IMR-90 (cell line): ENCODE measurements around the gene CLDN2. TPM values are rescaled to one million over a fixed set of nuclear protein-coding genes. Genes with fewer than 3 reads are reported as not detected.

ENCODE experiments used
- ATAC-seq: fragments of 200-7000 bp; cut with Tn5 transposase; 2 replicates; pipeline ENCODE4 v1.9.1; 2020; ENCODE audit warnings: low read depth, mild to moderate bottlenecking, moderate library complexity
- BruUV-seq: library from RNA; stranded (reverse); fragments of 400-500 nt; replicated peaks from 2 replicates; lab custom pipeline; 2021; lab: Mats Ljungman, UMichigan
- CTCF ChIA-PET: fragments of 300-600 bp; formaldehyde crosslinking; extraction: SDS; loops from one replicate; lab custom pipeline; 2021; ENCODE audit warnings: antibody characterized with exemption; lab: Yijun Ruan, JAX
- POLR2A ChIA-PET: fragments of 300-600 bp; sonication (Branson Sonifier 250); formaldehyde crosslinking; loops from one replicate; lab custom pipeline; 2022; ENCODE audit warnings: antibody characterized with exemption; ENCODE audit not compliant: unreplicated experiment; lab: Charles Lee
- DNase-seq: peaks from one replicate; pipeline ENCODE4 v3.0.0; 2013
- H2AFZ ChIP-seq: replicated peaks from 2 replicates; pipeline ENCODE3; 2013; ENCODE audit warnings: low read length, mild to moderate bottlenecking; ENCODE audit not compliant: poor library complexity
- H2AK5ac ChIP-seq: 2 replicates; pipeline ENCODE4 v1.6.1; 2013; ENCODE audit warnings: low read depth, low read length, inconsistent platforms
- H2AK9ac ChIP-seq: replicated peaks from 2 replicates; pipeline ENCODE3; 2013; ENCODE audit warnings: mild to moderate bottlenecking, low read depth, low read length, moderate library complexity; ENCODE audit not compliant: poor library complexity
- H2BK120ac ChIP-seq: 2 replicates; pipeline ENCODE4 v1.6.1; 2013; ENCODE audit warnings: low read depth, low read length, inconsistent platforms
- H2BK15ac ChIP-seq: 3 replicates; pipeline ENCODE4 v1.6.1; 2013; ENCODE audit warnings: low read depth, low read length, inconsistent platforms
- H2BK20ac ChIP-seq: 2 replicates; pipeline ENCODE4 v1.6.1; 2013; ENCODE audit warnings: low read depth, mild to moderate bottlenecking, inconsistent platforms, low read length, moderate library complexity
- H2BK5ac ChIP-seq: 2 replicates; pipeline ENCODE4 v1.6.1; 2013; ENCODE audit warnings: mild to moderate bottlenecking, low read depth, low read length, inconsistent platforms; ENCODE audit not compliant: poor library complexity, severe bottlenecking
- H3K14ac ChIP-seq: replicated peaks from 2 replicates; pipeline ENCODE4 v1.6.1; 2013; ENCODE audit warnings: low read depth, low read length, inconsistent platforms
- H3K18ac ChIP-seq: 2 replicates; pipeline ENCODE4 v1.6.1; 2013; ENCODE audit warnings: low read depth, low read length, control low read depth
- H3K23ac ChIP-seq: 2 replicates; pipeline ENCODE4 v1.6.1; 2013; ENCODE audit warnings: low read depth, low read length, inconsistent platforms
- H3K27ac ChIP-seq: 2 replicates; pipeline ENCODE4 v1.5.1; 2013; ENCODE audit warnings: mild to moderate bottlenecking, control low read depth, low read length; ENCODE audit not compliant: insufficient read depth
- H3K27me3 ChIP-seq: 2 replicates; pipeline ENCODE4 v1.6.1; 2013; ENCODE audit warnings: low read length; ENCODE audit not compliant: control insufficient read depth, insufficient read depth
- H3K36me3 ChIP-seq: 2 replicates; pipeline ENCODE4 v1.6.1; 2013; ENCODE audit warnings: low read length, mixed read lengths; ENCODE audit not compliant: control insufficient read depth, insufficient read depth
- H3K4ac ChIP-seq: 2 replicates; pipeline ENCODE4 v1.6.1; 2013; ENCODE audit warnings: low read depth, low read length, inconsistent platforms
- H3K4me1 ChIP-seq: 2 replicates; pipeline ENCODE4 v1.6.1; 2013; ENCODE audit warnings: low read length, mixed read lengths; ENCODE audit not compliant: control insufficient read depth, insufficient read depth
- H3K4me2 ChIP-seq: 2 replicates; pipeline ENCODE4 v1.6.1; 2013; ENCODE audit warnings: low read depth, mild to moderate bottlenecking, control low read depth, low read length, moderate library complexity
- H3K4me3 ChIP-seq: 2 replicates; pipeline ENCODE4 v1.5.1; 2013; ENCODE audit warnings: low read depth, mild to moderate bottlenecking, control low read depth, low read length, moderate library complexity; ENCODE audit not compliant: insufficient read depth
- H3K56ac ChIP-seq: 2 replicates; pipeline ENCODE4 v1.6.1; 2013; ENCODE audit warnings: low read length, inconsistent platforms; ENCODE audit not compliant: insufficient read depth; ENCODE audit errors: extremely low read depth
- H3K79me1 ChIP-seq, 2 experiments: 2 replicates each; pipeline ENCODE4 v1.6.1; 2013; ENCODE audit warnings: low read length in 2 of 2, inconsistent platforms in 1 of 2, low read depth in 1 of 2
- H3K9ac ChIP-seq: 2 replicates; pipeline ENCODE4 v1.6.1; 2013; ENCODE audit warnings: low read depth, low read length, control low read depth
- H3K9me1 ChIP-seq: 2 replicates; pipeline ENCODE4 v1.6.1; 2013; ENCODE audit warnings: low read length, inconsistent platforms; ENCODE audit not compliant: insufficient read depth
- H3K9me3 ChIP-seq: 2 replicates; pipeline ENCODE4 v1.6.1; 2013; ENCODE audit warnings: low read length; ENCODE audit not compliant: control insufficient read depth, insufficient read depth
- H4K20me1 ChIP-seq: 2 replicates; pipeline ENCODE4 v1.6.1; 2013; ENCODE audit warnings: low read length, inconsistent platforms; ENCODE audit not compliant: insufficient read depth
- H4K5ac ChIP-seq: 2 replicates; pipeline ENCODE4 v1.6.1; 2013; ENCODE audit warnings: mild to moderate bottlenecking, low read depth, low read length, control low read depth
- H4K8ac ChIP-seq, 2 experiments: 2 replicates each; pipeline ENCODE4 v1.6.1; 2013; ENCODE audit warnings: low read depth in 2 of 2, low read length in 2 of 2, control low read depth in 1 of 2, inconsistent platforms in 1 of 2
- H4K91ac ChIP-seq: 2 replicates; pipeline ENCODE4 v1.6.1; 2013; ENCODE audit warnings: low read depth, low read length, inconsistent platforms; ENCODE audit not compliant: insufficient read depth
- BHLHE40 ChIP-seq: fragments of 150-350 bp; IDR thresholded peaks from 2 replicates; pipeline ENCODE4 v1.6.1; 2016; ENCODE audit warnings: mild to moderate bottlenecking, low read depth, low read length
- CEBPB ChIP-seq: IDR thresholded peaks from 2 replicates; pipeline ENCODE4 v1.6.1; 2012; ENCODE audit warnings: low read depth, low read length, improper control_type of control experiment
- CHD1 ChIP-seq: IDR thresholded peaks from 2 replicates; pipeline ENCODE4 v1.6.1; 2012; ENCODE audit warnings: low read depth, low read length, improper control_type of control experiment
- ELK1 ChIP-seq: fragments of 150-350 bp; IDR thresholded peaks from 2 replicates; pipeline ENCODE4 v1.6.1; 2016; ENCODE audit warnings: low read depth, mild to moderate bottlenecking, low read length, moderate library complexity, borderline replicate concordance
- MAFK ChIP-seq: IDR thresholded peaks from 2 replicates; pipeline ENCODE4 v1.6.1; 2012; ENCODE audit warnings: low read depth, low read length, improper control_type of control experiment
- MAZ ChIP-seq: IDR thresholded peaks from 2 replicates; pipeline ENCODE4 v1.6.1; 2012; ENCODE audit warnings: low read depth, mild to moderate bottlenecking, low read length, improper control_type of control experiment, moderate library complexity, borderline replicate concordance
- MXI1 ChIP-seq: IDR thresholded peaks from 2 replicates; pipeline ENCODE4 v1.6.1; 2012; ENCODE audit warnings: low read depth, mild to moderate bottlenecking, low read length, moderate library complexity, borderline replicate concordance
- POLR2A ChIP-seq: IDR thresholded peaks from 2 replicates; pipeline ENCODE4 v1.6.1; 2012; ENCODE audit warnings: mild to moderate bottlenecking, low read depth, low read length
- RAD21 ChIP-seq: IDR thresholded peaks from 2 replicates; pipeline ENCODE4 v1.6.1; 2012; ENCODE audit warnings: low read length, improper control_type of control experiment
- SMC3 ChIP-seq: fragments of 150-350 bp; IDR thresholded peaks from 2 replicates; pipeline ENCODE4 v1.6.1; 2016; ENCODE audit warnings: low read depth, mild to moderate bottlenecking, antibody characterized with exemption, low read length, moderate library complexity
- USF2 ChIP-seq: fragments of 150-350 bp; IDR thresholded peaks from 2 replicates; pipeline ENCODE4 v1.6.1; 2017; ENCODE audit warnings: mild to moderate bottlenecking, antibody characterized with exemption, low read length, low read depth
- WGBS, 2 experiments: methylation state at CpG; one replicate each; pipeline versions ENCODE4 v1.1.5 to v1.1.7; 2013; ENCODE audit warnings: missing lambda C conversion rate in 2 of 2; ENCODE audit not compliant: insufficient read length in 1 of 2; ENCODE audit errors: extremely low coverage in 2 of 2; 5-methylcytosine and 5-hydroxymethylcytosine counted together
- dilution Hi-C: fragments of 300-500 bp; cut with HindIII; formaldehyde crosslinking; loops from one replicate; pipeline ENCODE4 v1.14.3; 2018; ENCODE audit warnings: low sequenced_read_pairs; ENCODE audit not compliant: unreplicated experiment
- in situ Hi-C: fragments of 300-500 bp; cut with MboI; formaldehyde crosslinking; loops from 3 replicates; pipeline ENCODE4 v1.14.3; 2019; ENCODE audit warnings: low sequenced_read_pairs, inconsistent platforms, mixed read lengths
- intact Hi-C: fragments of 100-400 bp; cut with micrococcal nuclease; formaldehyde crosslinking; loops from 2 replicates; pipeline ENCODE4 v1.10.0; 2022
- polyA plus RNA-seq, 3 experiments: library from polyadenylated mRNA; depleted of rRNA; stranded (reverse); fragments of >200 nt; gene quantifications; 2 replicates each; pipeline ENCODE4 v1.2.3, GENCODE V29; 2012; ENCODE audit warnings: low replicate concordance in 1 of 3
- total RNA-seq: library from RNA; depleted of rRNA; stranded (reverse); fragments of >200 nt; gene quantifications from 2 replicates; pipeline ENCODE4 v1.2.3, GENCODE V29; 2012
- TF ChIP-seq, protein P1 (sequence below): conservative IDR thresholded peaks from 2 replicates; pipeline ENCODE4 v1.5.1; 2012; ENCODE audit warnings: mild to moderate bottlenecking, low read depth, low read length, improper control_type of control experiment

CLDN2 gene
- total and polyA plus RNA-seq, 2 of the 4 experiments (the other 2 are of a cell fraction): 0.03 TPM; not detected in 1

- Histone ChIP-seq H3K4me3 (no peak overlapping the region), H3K9me1 (no peaks in the 10 kb centered on the region), H3K9me3 (no peaks in the 10 kb centered on the region), H2AFZ (no peak overlapping the region), H2BK120ac (no peak overlapping the region), H2BK15ac (no peak overlapping the region), H3K23ac (no peak overlapping the region), H2AK5ac (no peak overlapping the region), H3K4me1 (no peaks in the 10 kb centered on the region), H3K56ac (no peak overlapping the region), H2AK9ac (no peak overlapping the region), H3K36me3 (no peaks in the 10 kb centered on the region), H3K27ac (no peak overlapping the region), H3K27me3 (peaks cover 7% of the 10 kb centered on the region; the same call in 1 of the 2 replicates), H3K79me1 (no peaks in the 10 kb centered on the region), H3K9ac (no peak overlapping the region), H3K18ac (no peak overlapping the region), H4K8ac (no peak overlapping the region), H2BK20ac (no peak overlapping the region), H3K14ac (no peak overlapping the region), H3K4me2 (no peak overlapping the region), H2BK5ac (no peak overlapping the region), H4K20me1 (no peaks in the 10 kb centered on the region), H4K5ac (no peak overlapping the region), H4K91ac (no peak overlapping the region), H3K4ac (no peak overlapping the region)
- TF ChIP-seq SMC3: no peak
- no peak for TF ChIP-seq CEBPB
- no peak for TF ChIP-seq POLR2A
- no peak for TF ChIP-seq CHD1
- TF ChIP-seq BHLHE40: no peak
- TF ChIP-seq, protein P1, sequence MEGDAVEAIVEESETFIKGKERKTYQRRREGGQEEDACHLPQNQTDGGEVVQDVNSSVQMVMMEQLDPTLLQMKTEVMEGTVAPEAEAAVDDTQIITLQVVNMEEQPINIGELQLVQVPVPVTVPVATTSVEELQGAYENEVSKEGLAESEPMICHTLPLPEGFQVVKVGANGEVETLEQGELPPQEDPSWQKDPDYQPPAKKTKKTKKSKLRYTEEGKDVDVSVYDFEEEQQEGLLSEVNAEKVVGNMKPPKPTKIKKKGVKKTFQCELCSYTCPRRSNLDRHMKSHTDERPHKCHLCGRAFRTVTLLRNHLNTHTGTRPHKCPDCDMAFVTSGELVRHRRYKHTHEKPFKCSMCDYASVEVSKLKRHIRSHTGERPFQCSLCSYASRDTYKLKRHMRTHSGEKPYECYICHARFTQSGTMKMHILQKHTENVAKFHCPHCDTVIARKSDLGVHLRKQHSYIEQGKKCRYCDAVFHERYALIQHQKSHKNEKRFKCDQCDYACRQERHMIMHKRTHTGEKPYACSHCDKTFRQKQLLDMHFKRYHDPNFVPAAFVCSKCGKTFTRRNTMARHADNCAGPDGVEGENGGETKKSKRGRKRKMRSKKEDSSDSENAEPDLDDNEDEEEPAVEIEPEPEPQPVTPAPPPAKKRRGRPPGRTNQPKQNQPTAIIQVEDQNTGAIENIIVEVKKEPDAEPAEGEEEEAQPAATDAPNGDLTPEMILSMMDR: no peak
- no peak for TF ChIP-seq ELK1
- TF ChIP-seq MAZ: no peak
- no peak for TF ChIP-seq RAD21
- TF ChIP-seq USF2: no peak
- TF ChIP-seq MAFK: no peak
- no peak for TF ChIP-seq MXI1
- DNase-seq: no peak
- CTCF ChIA-PET: no interaction called here
- dilution Hi-C loops (no loop called here), in situ Hi-C loops (no loop called here), intact Hi-C loops (no loop called here)
- BruUV-seq: no TSS peak
- POLR2A ChIA-PET: no interaction called here
- no peak for ATAC-seq
- WGBS, 2 experiments: no CpG with 5 or more reads among the region's 2 CpGs
These were observed 1.4 kb downstream of the CLDN2 start for GRCh38 chrX:106921637-106922036.
